Liver (tissue), 9 donors: ENCODE data around the gene TAF1. TPM values are rescaled to one million over a fixed set of nuclear protein-coding genes. Genes with fewer than 3 reads are reported as not detected.
"Not testable (repeated sequence)": the region's sequence is repeated elsewhere in the genome, so short reads cannot be mapped to it uniquely, and the experiment has no call there.

ENCODE experiments used
- DNase-seq: peaks from one replicate; pipeline ENCODE4 v3.0.0-alpha.2; 2017; ENCODE audit warnings: low spot score
- H3K27ac ChIP-seq, 2 donors: one replicate each; pipeline ENCODE4 v1.7.0; 2013; ENCODE audit warnings: inconsistent platforms in 2 of 2, low read length in 2 of 2, control low read depth in 1 of 2, low read depth in 1 of 2, mild to moderate bottlenecking in 1 of 2
- H3K27me3 ChIP-seq, 4 donors: one replicate each; pipeline versions ENCODE4 v1.6.1 to v1.7.0; 2013; ENCODE audit warnings: low read length in 3 of 4, inconsistent platforms in 1 of 4, mild to moderate bottlenecking in 1 of 4, moderate library complexity in 1 of 4; ENCODE audit not compliant: control insufficient read depth in 4 of 4, insufficient read depth in 4 of 4
- H3K36me3 ChIP-seq, 4 donors: one replicate each; pipeline versions ENCODE4 v1.6.1 to v1.7.0; 2013; ENCODE audit warnings: low read length in 3 of 4, mild to moderate bottlenecking in 3 of 4, low read depth in 1 of 4, moderate library complexity in 1 of 4; ENCODE audit not compliant: control insufficient read depth in 4 of 4, insufficient read depth in 3 of 4
- H3K4me1 ChIP-seq, 4 donors: one replicate each; pipeline versions ENCODE4 v1.6.1 to v1.7.0; 2013; ENCODE audit warnings: low read length in 3 of 4, mild to moderate bottlenecking in 3 of 4, moderate library complexity in 1 of 4; ENCODE audit not compliant: control insufficient read depth in 4 of 4, insufficient read depth in 4 of 4
- H3K4me3 ChIP-seq, 3 donors: one replicate each; pipeline versions ENCODE4 v1.6.1 to v1.7.0; 2013; ENCODE audit warnings: low read length in 3 of 3, control low read depth in 1 of 3, low read depth in 1 of 3, mild to moderate bottlenecking in 1 of 3
- H3K9ac ChIP-seq, 2 donors: one replicate each; pipeline ENCODE4 v1.7.0; 2013; ENCODE audit warnings: low read length in 2 of 2, mild to moderate bottlenecking in 2 of 2, moderate library complexity in 2 of 2, control low read depth in 1 of 2, low read depth in 1 of 2
- H3K9me3 ChIP-seq, 4 donors: one replicate each; pipeline versions ENCODE4 v1.6.1 to v1.7.0; 2013; ENCODE audit warnings: low read length in 3 of 4; ENCODE audit not compliant: control insufficient read depth in 4 of 4
- FOXA1 ChIP-seq: IDR thresholded peaks from 2 replicates; pipeline ENCODE4 v1.6.1; 2016; ENCODE audit warnings: antibody characterized with exemption
- GABPA ChIP-seq, 2 donors: IDR thresholded peaks in 1 of 2; conservative IDR thresholded peaks in 1 of 2; 2 replicates each; pipeline ENCODE4 v1.6.1; 2016; ENCODE audit warnings: antibody characterized with exemption in 2 of 2, mild to moderate bottlenecking in 1 of 2, moderate library complexity in 1 of 2
- HNF4G ChIP-seq: IDR thresholded peaks from 2 replicates; pipeline ENCODE4 v1.6.1; 2016; ENCODE audit warnings: antibody characterized with exemption
- JUND ChIP-seq, 2 donors: IDR thresholded peaks; 2 replicates each; pipeline ENCODE4 v1.6.1; 2016; ENCODE audit warnings: antibody characterized with exemption in 2 of 2
- NR2F2 ChIP-seq: IDR thresholded peaks from 2 replicates; pipeline ENCODE4 v1.6.1; 2016; ENCODE audit warnings: antibody characterized with exemption
- RAD21 ChIP-seq, 2 donors: IDR thresholded peaks; 2 replicates each; pipeline ENCODE4 v1.6.1; 2016; ENCODE audit warnings: antibody characterized with exemption in 2 of 2, mild to moderate bottlenecking in 2 of 2
- RXRA ChIP-seq, 2 donors: IDR thresholded peaks; 2 replicates each; pipeline ENCODE4 v1.6.1; 2017 to 2018; ENCODE audit warnings: antibody characterized with exemption in 2 of 2, mild to moderate bottlenecking in 1 of 2
- SP1 ChIP-seq: IDR thresholded peaks from 2 replicates; pipeline ENCODE4 v1.6.1; 2018; ENCODE audit warnings: antibody characterized with exemption, mild to moderate bottlenecking
- TAF1 ChIP-seq: conservative IDR thresholded peaks from 2 replicates; pipeline ENCODE4 v1.6.1; 2016; ENCODE audit warnings: antibody characterized with exemption, mild to moderate bottlenecking
- YY1 ChIP-seq: IDR thresholded peaks from 2 replicates; pipeline ENCODE4 v1.6.1; 2016; ENCODE audit warnings: antibody characterized with exemption, mild to moderate bottlenecking
- WGBS: extraction: QIAGEN DNeasy Blood & Tissue Kit; methylation state at CpG from one replicate; pipeline ENCODE4 v1.1.7; 2013; 5-methylcytosine and 5-hydroxymethylcytosine counted together
- polyA plus RNA-seq, 2 donors: library from polyadenylated mRNA; stranded (reverse) in 1 of 2; unstranded in 1 of 2; fragments of 200-250 nt in 1 of 2; fragments of >200 nt in 1 of 2; fragmentation: Nextera tagmentation in 1 of 2; extraction: Ambion mirVana in 1 of 2; gene quantifications; one replicate each; pipeline versions ENCODE4 v1.2.1 to v1.2.3, GENCODE V29; 2013 to 2015
- total RNA-seq, 2 donors: library from RNA; depleted of rRNA; stranded (reverse); fragments of >200 nt; gene quantifications; one replicate each; pipeline ENCODE4 v1.2.3, GENCODE V29; 2014
- TF ChIP-seq, protein P1 (sequence below): IDR thresholded peaks from 2 replicates; pipeline ENCODE4 v1.6.1; 2016; ENCODE audit warnings: antibody characterized with exemption, mild to moderate bottlenecking
- TF ChIP-seq, protein P2 (sequence below): IDR thresholded peaks from 2 replicates; pipeline ENCODE4 v1.6.1; 2016; ENCODE audit warnings: antibody characterized with exemption
- TF ChIP-seq, protein P3 (sequence below): fragments of 150-350 bp; IDR thresholded peaks from 2 replicates; pipeline ENCODE4 v1.5.1; 2017; ENCODE audit warnings: improper control_type of control experiment, low read depth, low read length; ENCODE audit not compliant: missing input control
- donor health status: healthy.
- donor health status: healthy.
- donor health status: healthy.
- donor health status: healthy.
- donor health status: healthy.

The TAF1 gene
- total and polyA plus RNA-seq, 4 donors: 2.8 to 37.7 (median 14.6) TPM

DNA sequence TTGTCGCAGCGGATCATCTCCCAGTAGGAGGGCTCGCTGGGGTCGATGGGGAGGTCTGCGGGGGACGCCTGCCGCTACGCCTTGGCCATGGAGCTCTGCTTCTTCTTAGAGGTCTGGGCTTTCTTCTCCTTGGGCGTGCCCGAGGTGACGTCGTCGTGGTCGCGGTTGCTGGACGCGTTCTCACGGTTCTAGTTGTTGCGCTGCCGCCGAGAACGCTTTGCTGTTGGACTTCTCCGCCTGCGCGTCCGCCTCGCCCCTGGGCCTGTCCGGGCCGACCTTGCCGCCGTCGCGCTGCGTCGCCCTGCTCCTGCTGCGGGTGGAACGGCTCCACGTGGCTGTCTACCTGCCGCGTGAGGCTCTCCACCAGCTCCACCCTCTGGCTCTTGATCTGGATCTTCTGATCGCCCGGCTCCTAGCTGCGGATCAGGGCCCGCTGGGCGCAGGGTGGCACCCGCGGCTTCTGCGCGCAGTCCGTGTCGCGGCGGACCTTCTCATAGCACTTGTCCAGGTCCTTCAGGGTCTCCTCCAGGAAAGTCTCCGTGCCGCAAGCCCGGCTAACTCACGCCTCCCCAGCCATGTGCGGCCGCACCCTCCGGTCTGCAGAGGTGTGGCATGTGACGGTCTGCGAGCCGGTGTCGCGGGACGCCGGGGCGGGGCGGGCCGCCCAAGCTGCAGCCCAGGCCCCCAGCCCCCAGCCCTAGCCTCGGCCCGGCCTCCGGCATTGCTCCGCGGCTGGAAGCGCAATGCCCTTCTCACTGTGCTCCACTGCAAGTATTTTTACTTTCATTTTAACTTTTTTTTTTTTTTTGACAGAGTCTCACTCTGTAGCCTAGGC is 126.3 kb downstream of the TAF1 start:
- TF ChIP-seq, protein P1, sequence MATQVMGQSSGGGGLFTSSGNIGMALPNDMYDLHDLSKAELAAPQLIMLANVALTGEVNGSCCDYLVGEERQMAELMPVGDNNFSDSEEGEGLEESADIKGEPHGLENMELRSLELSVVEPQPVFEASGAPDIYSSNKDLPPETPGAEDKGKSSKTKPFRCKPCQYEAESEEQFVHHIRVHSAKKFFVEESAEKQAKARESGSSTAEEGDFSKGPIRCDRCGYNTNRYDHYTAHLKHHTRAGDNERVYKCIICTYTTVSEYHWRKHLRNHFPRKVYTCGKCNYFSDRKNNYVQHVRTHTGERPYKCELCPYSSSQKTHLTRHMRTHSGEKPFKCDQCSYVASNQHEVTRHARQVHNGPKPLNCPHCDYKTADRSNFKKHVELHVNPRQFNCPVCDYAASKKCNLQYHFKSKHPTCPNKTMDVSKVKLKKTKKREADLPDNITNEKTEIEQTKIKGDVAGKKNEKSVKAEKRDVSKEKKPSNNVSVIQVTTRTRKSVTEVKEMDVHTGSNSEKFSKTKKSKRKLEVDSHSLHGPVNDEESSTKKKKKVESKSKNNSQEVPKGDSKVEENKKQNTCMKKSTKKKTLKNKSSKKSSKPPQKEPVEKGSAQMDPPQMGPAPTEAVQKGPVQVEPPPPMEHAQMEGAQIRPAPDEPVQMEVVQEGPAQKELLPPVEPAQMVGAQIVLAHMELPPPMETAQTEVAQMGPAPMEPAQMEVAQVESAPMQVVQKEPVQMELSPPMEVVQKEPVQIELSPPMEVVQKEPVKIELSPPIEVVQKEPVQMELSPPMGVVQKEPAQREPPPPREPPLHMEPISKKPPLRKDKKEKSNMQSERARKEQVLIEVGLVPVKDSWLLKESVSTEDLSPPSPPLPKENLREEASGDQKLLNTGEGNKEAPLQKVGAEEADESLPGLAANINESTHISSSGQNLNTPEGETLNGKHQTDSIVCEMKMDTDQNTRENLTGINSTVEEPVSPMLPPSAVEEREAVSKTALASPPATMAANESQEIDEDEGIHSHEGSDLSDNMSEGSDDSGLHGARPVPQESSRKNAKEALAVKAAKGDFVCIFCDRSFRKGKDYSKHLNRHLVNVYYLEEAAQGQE: no peak
- TF ChIP-seq SP1: no peak
- TF ChIP-seq NR2F2: no peak
- TF ChIP-seq FOXA1: no peak
- TF ChIP-seq RAD21 (IDR thresholded peaks at IDR 0.05): no peak
- no peak for TF ChIP-seq RXRA (IDR thresholded peaks at IDR 0.05)
- TF ChIP-seq TAF1: no peak
- no peak for TF ChIP-seq GABPA (IDR thresholded peaks at IDR 0.05 in 1 of 2, conservative IDR thresholded peaks at IDR 0.05 in 1 of 2)
- TF ChIP-seq, protein P2, sequence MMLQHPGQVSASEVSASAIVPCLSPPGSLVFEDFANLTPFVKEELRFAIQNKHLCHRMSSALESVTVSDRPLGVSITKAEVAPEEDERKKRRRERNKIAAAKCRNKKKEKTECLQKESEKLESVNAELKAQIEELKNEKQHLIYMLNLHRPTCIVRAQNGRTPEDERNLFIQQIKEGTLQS: no peak
- 9% methylated on average over 76 of the region's 76 CpGs for WGBS
- Histone ChIP-seq H3K9ac (peak overlapping the region in 1 of 2 donors; percentile 8), H3K4me3 (peak overlapping the region; percentile 49 to 63 (median 60)), H3K9me3 (no peaks in the 10 kb centered on the region), H3K4me1 (peaks cover 0 to 5% (median 0%) of the 10 kb centered on the region in 4 donors), H3K36me3 (no peaks in the 10 kb centered on the region), H3K27ac (no peak overlapping the region), H3K27me3 (peaks cover 0 to 2% (median 0%) of the 10 kb centered on the region in 4 donors)
- DNase-seq: peak; percentile 56

DNA sequence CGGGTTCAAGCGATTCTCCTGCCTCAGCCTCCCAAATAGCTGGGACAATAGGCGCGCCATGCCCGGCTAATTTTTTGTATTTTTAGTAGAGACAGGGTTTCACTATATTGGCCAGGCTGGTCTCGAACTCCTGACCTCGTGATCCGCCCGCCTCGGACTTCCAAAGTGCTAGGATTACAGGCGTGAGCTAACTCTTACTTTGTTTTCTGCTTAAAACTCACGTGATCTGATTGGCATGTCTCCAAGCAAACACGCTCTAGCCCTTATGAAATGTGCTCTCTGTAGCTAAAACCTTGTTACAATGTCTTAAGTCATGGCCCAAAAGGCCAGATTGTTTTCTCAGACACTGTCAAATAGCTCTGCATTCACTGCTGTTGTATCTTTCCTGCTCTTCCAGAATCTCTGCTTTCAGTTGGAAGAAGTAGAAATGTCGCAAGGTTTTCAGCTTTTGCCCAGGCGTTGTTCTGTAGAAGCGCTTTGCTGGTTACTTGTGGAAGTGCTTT is 127.0 kb downstream of the TAF1 start:
- no peak for TF ChIP-seq YY1
- TF ChIP-seq HNF4G: no peak
- TF ChIP-seq, protein P3, sequence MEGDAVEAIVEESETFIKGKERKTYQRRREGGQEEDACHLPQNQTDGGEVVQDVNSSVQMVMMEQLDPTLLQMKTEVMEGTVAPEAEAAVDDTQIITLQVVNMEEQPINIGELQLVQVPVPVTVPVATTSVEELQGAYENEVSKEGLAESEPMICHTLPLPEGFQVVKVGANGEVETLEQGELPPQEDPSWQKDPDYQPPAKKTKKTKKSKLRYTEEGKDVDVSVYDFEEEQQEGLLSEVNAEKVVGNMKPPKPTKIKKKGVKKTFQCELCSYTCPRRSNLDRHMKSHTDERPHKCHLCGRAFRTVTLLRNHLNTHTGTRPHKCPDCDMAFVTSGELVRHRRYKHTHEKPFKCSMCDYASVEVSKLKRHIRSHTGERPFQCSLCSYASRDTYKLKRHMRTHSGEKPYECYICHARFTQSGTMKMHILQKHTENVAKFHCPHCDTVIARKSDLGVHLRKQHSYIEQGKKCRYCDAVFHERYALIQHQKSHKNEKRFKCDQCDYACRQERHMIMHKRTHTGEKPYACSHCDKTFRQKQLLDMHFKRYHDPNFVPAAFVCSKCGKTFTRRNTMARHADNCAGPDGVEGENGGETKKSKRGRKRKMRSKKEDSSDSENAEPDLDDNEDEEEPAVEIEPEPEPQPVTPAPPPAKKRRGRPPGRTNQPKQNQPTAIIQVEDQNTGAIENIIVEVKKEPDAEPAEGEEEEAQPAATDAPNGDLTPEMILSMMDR: no peak
- TF ChIP-seq JUND (IDR thresholded peaks at IDR 0.05): no peak
- H3K9ac ChIP-seq: no peak overlapping the region
- H3K4me1 ChIP-seq: peaks cover 0 to 5% (median 0%) of the 10 kb centered on the region in 4 donors

DNA sequence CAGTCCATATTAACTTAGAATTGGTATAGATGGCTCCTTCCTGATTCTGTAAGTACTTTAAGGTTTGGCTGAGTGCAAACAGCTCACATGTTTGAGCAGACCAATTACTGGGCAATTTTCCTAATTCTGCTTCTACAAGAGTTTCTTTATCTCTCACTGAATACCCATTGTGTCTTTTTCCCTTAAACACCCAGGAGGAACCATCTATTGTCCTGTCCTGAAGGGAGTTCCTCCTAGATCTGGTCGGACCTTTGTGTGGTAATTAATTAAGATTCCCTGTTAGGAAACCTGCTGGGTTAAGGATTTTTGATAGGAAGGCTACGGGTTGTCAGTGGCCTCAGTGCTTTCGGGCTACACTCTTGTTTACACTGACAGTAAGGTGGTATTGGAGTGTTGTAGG is 129.8 kb downstream of the TAF1 start:
- not testable (repeated sequence) for H3K36me3 ChIP-seq, DNase-seq, H3K4me3 ChIP-seq, H3K9me3 ChIP-seq, H3K27ac ChIP-seq, H3K27me3 ChIP-seq, H3K4me1 ChIP-seq, H3K9ac ChIP-seq
- WGBS: 83% methylated on average over 3 of the region's 3 CpGs

More for the DNA sequence above, 127.0 kb downstream of the TAF1 start:
- WGBS: 43% methylated on average over 16 of the region's 16 CpGs
- no peak for DNase-seq
- no peaks in the 10 kb centered on the region for H3K36me3 ChIP-seq
- no peak overlapping the region for H3K27ac ChIP-seq
- H3K9me3 ChIP-seq: no peaks in the 10 kb centered on the region
- peak overlapping the region in 2 of 3 donors; percentile 60 to 63 for H3K4me3 ChIP-seq
- peaks cover 0 to 2% (median 0%) of the 10 kb centered on the region in 4 donors for H3K27me3 ChIP-seq
